HEK293 (cell line): Measurements from ENCODE around the gene CLCN3.

Source experiments
- PRDM10 ChIP-seq: fragments of 450-650 bp; formaldehyde crosslinking; IDR thresholded peaks from 2 replicates; pipeline ENCODE4 v1.5.1; 2016; ENCODE audit warnings: missing biosample characterization, missing genetic modification characterization
- SP2 ChIP-seq: fragments of 450-650 bp; formaldehyde crosslinking; IDR thresholded peaks from 2 replicates; pipeline ENCODE4 v1.5.1; 2016; ENCODE audit warnings: missing biosample characterization, missing genetic modification characterization
- ZNF121 ChIP-seq: fragments of 450-650 bp; formaldehyde crosslinking; IDR thresholded peaks from 2 replicates; pipeline ENCODE4 v1.5.1; 2016; ENCODE audit warnings: missing biosample characterization, missing genetic modification characterization
- ZNF302 ChIP-seq: fragments of 450-650 bp; formaldehyde crosslinking; IDR thresholded peaks from 2 replicates; pipeline ENCODE4 v1.5.1; 2016; ENCODE audit warnings: missing biosample characterization, missing genetic modification characterization, low read depth
- ZNF513 ChIP-seq: fragments of 450-650 bp; IDR thresholded peaks from 2 replicates; pipeline ENCODE4 v1.5.1; 2018; ENCODE audit warnings: missing biosample characterization, missing genetic modification characterization
- ZNF596 ChIP-seq: fragments of 450-650 bp; IDR thresholded peaks from 2 replicates; pipeline ENCODE4 v1.5.0; 2018; ENCODE audit warnings: missing biosample characterization, mild to moderate bottlenecking, missing genetic modification characterization, moderate library complexity
- ZSCAN5A ChIP-seq: fragments of 450-650 bp; formaldehyde crosslinking; IDR thresholded peaks from 2 replicates; pipeline ENCODE4 v1.5.1; 2016; ENCODE audit warnings: missing biosample characterization, missing genetic modification characterization
- TF ChIP-seq, protein P1 (sequence below): fragments of 450-650 bp; formaldehyde crosslinking; IDR thresholded peaks from 2 replicates; pipeline ENCODE4 v1.5.1; 2016; ENCODE audit warnings: missing biosample characterization, missing genetic modification characterization

DNA sequence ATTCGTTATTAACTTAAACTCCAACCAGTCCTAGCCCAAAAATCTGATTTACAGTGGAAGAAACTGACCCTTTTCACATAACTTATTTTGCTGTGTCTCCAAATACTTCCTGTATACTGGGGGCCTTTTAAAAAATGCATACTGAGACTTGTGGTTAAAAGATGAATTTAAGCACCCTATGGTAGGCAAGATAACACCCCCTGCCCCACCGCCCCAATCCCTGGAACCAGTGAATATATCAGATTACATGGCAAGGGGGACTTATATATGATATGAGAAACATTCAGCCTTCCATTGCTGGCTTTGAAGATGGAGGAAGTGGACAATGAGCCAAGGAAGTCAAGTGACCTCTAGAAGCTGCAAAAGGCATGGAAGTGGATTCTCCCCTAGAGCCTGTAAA is 3.1 kb upstream of the CLCN3 start:
- TF ChIP-seq, protein P1, sequence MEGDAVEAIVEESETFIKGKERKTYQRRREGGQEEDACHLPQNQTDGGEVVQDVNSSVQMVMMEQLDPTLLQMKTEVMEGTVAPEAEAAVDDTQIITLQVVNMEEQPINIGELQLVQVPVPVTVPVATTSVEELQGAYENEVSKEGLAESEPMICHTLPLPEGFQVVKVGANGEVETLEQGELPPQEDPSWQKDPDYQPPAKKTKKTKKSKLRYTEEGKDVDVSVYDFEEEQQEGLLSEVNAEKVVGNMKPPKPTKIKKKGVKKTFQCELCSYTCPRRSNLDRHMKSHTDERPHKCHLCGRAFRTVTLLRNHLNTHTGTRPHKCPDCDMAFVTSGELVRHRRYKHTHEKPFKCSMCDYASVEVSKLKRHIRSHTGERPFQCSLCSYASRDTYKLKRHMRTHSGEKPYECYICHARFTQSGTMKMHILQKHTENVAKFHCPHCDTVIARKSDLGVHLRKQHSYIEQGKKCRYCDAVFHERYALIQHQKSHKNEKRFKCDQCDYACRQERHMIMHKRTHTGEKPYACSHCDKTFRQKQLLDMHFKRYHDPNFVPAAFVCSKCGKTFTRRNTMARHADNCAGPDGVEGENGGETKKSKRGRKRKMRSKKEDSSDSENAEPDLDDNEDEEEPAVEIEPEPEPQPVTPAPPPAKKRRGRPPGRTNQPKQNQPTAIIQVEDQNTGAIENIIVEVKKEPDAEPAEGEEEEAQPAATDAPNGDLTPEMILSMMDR (tag by site-specific recombination), result no peak
- TF ChIP-seq ZNF513 (no peak), ZNF302 (tag by site-specific recombination) (no peak), ZNF596 (tag by site-specific recombination) (no peak), PRDM10 (tag by site-specific recombination) (no peak), SP2 (tag by site-specific recombination) (no peak), ZSCAN5A (tag by site-specific recombination) (no peak), ZNF121 (tag by site-specific recombination) (no peak)
